Motor neuron (in vitro differentiated cells): ENCODE data around the gene CYB5RL. TPM values are rescaled to one million over a fixed set of nuclear protein-coding genes. Genes with fewer than 3 reads are reported as not detected.

Experiments
- ATAC-seq, 8 experiments: fragments of 200-7000 bp; cut with Tn5 transposase; replicated peaks in 6 of 8; 2 replicates each; pipeline ENCODE4 v1.8.0; 2021; ENCODE audit warnings: mild to moderate bottlenecking in 8 of 8, moderate library complexity in 8 of 8
- H3K27ac ChIP-seq, 2 donors: fragments of 250-450 bp; sonication (Bioruptor Pico); 2 replicates each; pipeline ENCODE4 v1.9.0; 2021; ENCODE audit warnings: antibody characterized with exemption in 2 of 2, mild to moderate bottlenecking in 2 of 2, moderate library complexity in 1 of 2
- H3K4me1 ChIP-seq, 2 donors: fragments of 250-450 bp; sonication (Bioruptor Pico); replicated peaks in 1 of 2; 2 replicates each; pipeline ENCODE4 v1.6.1; 2021; ENCODE audit warnings: antibody characterized with exemption in 2 of 2, mild to moderate bottlenecking in 2 of 2, moderate library complexity in 1 of 2
- H3K4me3 ChIP-seq, 5 donors: fragments of 250-450 bp; sonication (Bioruptor Pico); 2 replicates each; pipeline ENCODE4 v1.9.0; 2021; ENCODE audit warnings: antibody characterized with exemption in 5 of 5, mild to moderate bottlenecking in 5 of 5, moderate library complexity in 4 of 5
- WGBS, 10 experiments: fragments of 450-650 bp; shearing (Covaris generic); methylation state at CpG; one replicate each; pipeline ENCODE4 v1.0.0; 2022; 5-methylcytosine and 5-hydroxymethylcytosine counted together
- in situ Hi-C, 9 experiments: fragments of 400-800 bp; cut with MboI; loops; one replicate each; pipeline ENCODE4 v1.15.0; 2021; ENCODE audit warnings: low sequenced_read_pairs in 9 of 9, low pct_unique_long_range_greater_than_20kb in 2 of 9; ENCODE audit not compliant: unreplicated experiment in 9 of 9
- total RNA-seq, 8 experiments: library from RNA; unstranded; fragments of 300-600 nt; gene quantifications; 2 replicates each; pipeline versions ENCODE4 v1.2.3 to v1.2.4, GENCODE V29; 2022

CYB5RL gene, protein sequence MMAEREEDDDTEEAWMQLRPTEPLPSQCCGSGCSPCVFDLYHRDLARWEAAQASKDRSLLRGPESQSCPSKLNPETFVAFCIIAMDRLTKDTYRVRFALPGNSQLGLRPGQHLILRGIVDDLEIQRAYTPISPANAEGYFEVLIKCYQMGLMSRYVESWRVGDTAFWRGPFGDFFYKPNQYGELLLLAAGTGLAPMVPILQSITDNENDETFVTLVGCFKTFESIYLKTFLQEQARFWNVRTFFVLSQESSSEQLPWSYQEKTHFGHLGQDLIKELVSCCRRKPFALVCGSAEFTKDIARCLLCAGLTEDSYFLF
- 1 to 10 TPM; 4.6 to 9.8 (median 5.9) TPM for total RNA-seq

- peak; percentile 93 to 99 (median 98) for ATAC-seq
- peaks cover 13 to 19% of the 10 kb centered on the region in 2 donors for H3K4me1 ChIP-seq
- H3K27ac ChIP-seq: peak within 1 kb of the TSS; percentile 82 to 95
- in situ Hi-C loops: no loop called here
- peak within 1 kb of the TSS; percentile 90 to 98 (median 97) for H3K4me3 ChIP-seq
- 0 to 4% (median 0%) methylated on average over 1 to 21 of the region's 51 CpGs for WGBS, 10 experiments
These were observed at the start of gene CYB5RL, which contains the start of gene MRPL37 for GRCh38 chr1:54199765-54200518. TSS of gene CYB5RL (minus strand) at chr1:54200030. CDS start at chr1:54195616, 4,414 bp downstream. TSS of gene MRPL37 (plus strand) at chr1:54200167. CDS start at chr1:54200244, 77 bp downstream.

DNA sequence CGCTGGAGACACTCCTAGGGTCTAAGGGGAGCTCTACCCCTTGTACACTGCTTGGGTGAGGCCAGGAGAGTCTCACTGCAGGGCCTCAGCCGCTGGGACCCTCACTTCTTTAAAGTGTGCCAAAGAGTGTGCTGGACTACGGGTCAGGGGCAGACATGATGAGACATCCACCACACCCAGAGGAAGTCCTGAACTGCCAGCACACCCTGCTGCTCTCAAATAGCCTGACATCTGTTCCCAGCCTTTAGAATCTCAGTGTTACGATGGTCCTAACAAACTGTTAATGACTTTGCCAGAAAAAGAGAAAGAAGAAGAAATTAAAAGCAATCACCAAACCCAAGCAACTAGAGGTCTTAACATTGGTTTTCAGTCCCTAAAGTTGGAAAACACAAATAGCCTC is 49.1 kb upstream of the CYB5RL start:
- Histone ChIP-seq H3K4me1 (no peaks in the 10 kb centered on the region), H3K27ac (no peak overlapping the region), H3K4me3 (no peak overlapping the region)
- peak in 2 of 8 experiments; percentile 56 to 61 for ATAC-seq
- WGBS, 10 experiments: 10 to 100% (median 83%) methylated on average over 1 to 3 of the region's 4 CpGs; no CpG with 5 or more reads in 4 of the 10 experiments
- in situ Hi-C loops: no loop called here

DNA sequence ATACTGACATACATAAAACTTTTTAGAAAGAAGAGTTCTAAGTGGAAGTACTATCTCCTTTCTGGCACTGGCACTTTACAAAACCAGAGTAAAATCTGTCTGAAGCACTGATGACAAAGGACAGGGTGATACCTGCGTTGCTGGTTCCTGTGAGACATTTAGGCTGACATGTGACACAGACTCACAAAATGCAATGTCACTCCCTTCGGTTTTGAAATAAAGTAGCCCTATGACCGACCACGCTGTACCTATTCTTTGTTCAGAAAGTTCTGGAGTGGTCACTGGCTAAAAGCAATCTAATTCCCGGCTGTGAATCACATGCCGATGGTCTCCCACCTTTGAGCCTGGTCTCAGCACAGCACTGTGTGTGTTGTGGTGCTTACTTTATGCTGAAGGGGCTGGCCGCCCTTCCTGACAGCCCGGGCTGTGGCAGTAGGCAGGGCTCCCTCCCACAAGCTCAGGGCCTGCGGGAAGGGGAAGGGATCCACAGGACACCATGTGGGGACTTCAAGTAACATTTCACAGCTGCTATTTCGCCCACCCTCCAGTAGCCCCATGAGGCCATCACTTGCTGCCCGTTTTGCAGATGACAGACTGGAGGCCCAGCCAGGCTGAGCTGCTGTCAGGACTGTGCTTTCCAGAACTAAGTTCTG is 48.2 kb upstream of the CYB5RL start:
- no peak overlapping the region for H3K4me3 ChIP-seq
- no peak overlapping the region for H3K27ac ChIP-seq
- ATAC-seq: no peak
- 60 to 100% (median 86%) methylated on average over 1 to 10 of the region's 11 CpGs; no CpG with 5 or more reads in 3 of the 10 experiments for WGBS, 10 experiments
- in situ Hi-C loops: no loop called here
- no peaks in the 10 kb centered on the region for H3K4me1 ChIP-seq

- 80 to 100% (median 98%) methylated on average over 1 to 8 of the region's 10 CpGs; no CpG with 5 or more reads in 3 of the 10 experiments for WGBS, 10 experiments
- no peak overlapping the region for H3K4me3 ChIP-seq
- in situ Hi-C loops: no loop called here
- no peaks in the 10 kb centered on the region for H3K4me1 ChIP-seq
- H3K27ac ChIP-seq: no peak overlapping the region
- no peak for ATAC-seq
These were observed 46.4 kb upstream of the CYB5RL start for GRCh38 chr1:54246116-54246721.

GRCh38 chr1:54245501-54245900 is 45.7 kb upstream of the CYB5RL start:
- Histone ChIP-seq H3K4me1 (no peaks in the 10 kb centered on the region), H3K27ac (no peak overlapping the region), H3K4me3 (no peak overlapping the region)
- in situ Hi-C loops: no loop called here
- WGBS, 10 experiments: 86 to 100% (median 100%) methylated on average over 1 to 4 of the region's 4 CpGs; no CpG with 5 or more reads in 5 of the 10 experiments
- no peak for ATAC-seq

- H3K4me1 ChIP-seq: no peaks in the 10 kb centered on the region
- 90 to 100% (median 91%) methylated on average over 2 to 5 of the region's 7 CpGs; no CpG with 5 or more reads in 5 of the 10 experiments for WGBS, 10 experiments
- H3K4me3 ChIP-seq: no peak overlapping the region
- no peak overlapping the region for H3K27ac ChIP-seq
- no peak for ATAC-seq
- in situ Hi-C loops: no loop called here
These were observed 44.8 kb upstream of the CYB5RL start for GRCh38 chr1:54244655-54245054.

DNA sequence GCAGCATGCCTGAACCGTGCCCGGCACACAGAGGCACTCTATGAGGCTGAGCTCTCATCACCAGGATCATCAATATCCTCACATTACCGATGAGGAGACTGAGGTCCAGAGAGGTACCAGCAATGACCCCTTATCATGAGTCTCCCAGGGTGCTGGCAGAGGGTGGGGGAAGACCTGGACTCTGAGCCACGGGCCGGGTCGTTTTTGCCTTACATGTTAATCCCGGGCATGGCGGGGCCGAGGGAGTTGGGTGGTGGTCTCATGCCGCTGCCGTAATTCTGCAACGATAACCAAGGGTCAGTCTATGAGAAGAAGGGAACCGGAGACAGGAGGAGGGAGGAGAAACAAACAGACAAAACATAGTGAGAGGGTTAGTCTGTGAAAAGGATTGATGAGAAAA is 43.2 kb upstream of the CYB5RL start:
- no peak overlapping the region for H3K4me3 ChIP-seq
- in situ Hi-C loops: no loop called here
- no peak overlapping the region for H3K27ac ChIP-seq
- H3K4me1 ChIP-seq: no peaks in the 10 kb centered on the region
- ATAC-seq: no peak
- WGBS, 10 experiments: 80 to 100% (median 93%) methylated on average over 1 to 13 of the region's 13 CpGs

GRCh38 chr1:54241364-54241763 is 41.5 kb upstream of the CYB5RL start:
- in situ Hi-C loops: no loop called here
- Histone ChIP-seq H3K27ac (no peak overlapping the region), H3K4me1 (no peaks in the 10 kb centered on the region), H3K4me3 (no peak overlapping the region)
- ATAC-seq: no peak
- 90 to 100% (median 94%) methylated on average over 1 to 6 of the region's 6 CpGs; no CpG with 5 or more reads in 6 of the 10 experiments for WGBS, 10 experiments

GRCh38 chr1:54240741-54241335 is 41.0 kb upstream of the CYB5RL start:
- in situ Hi-C loops: no loop called here
- Histone ChIP-seq H3K4me3 (no peak overlapping the region), H3K4me1 (no peaks in the 10 kb centered on the region), H3K27ac (no peak overlapping the region)
- ATAC-seq: no peak
- WGBS, 10 experiments: 60 to 100% (median 96%) methylated on average over 1 to 7 of the region's 12 CpGs; no CpG with 5 or more reads in 5 of the 10 experiments

DNA sequence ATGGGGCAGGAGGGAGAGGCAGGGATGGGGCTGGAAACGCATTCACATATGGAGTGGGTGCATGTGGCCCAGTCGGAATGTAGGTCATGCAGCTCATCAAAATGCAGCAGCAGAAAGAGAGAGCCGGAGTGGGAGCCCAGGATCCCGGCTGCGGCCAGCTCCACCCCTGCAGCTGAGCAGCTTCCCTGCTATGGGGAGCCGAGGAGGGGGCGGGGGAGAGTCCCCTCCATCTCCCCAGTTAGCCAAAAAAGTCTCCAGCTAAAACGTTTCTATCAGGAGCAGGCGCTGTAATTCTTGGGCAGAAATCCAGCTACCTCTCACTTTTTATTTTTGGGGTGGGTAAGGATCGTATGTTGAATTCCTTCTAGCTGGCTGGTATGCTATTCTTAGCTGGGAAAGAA is 39.8 kb upstream of the CYB5RL start:
- 55 to 100% (median 81%) methylated on average over 1 to 8 of the region's 10 CpGs; no CpG with 5 or more reads in 4 of the 10 experiments for WGBS, 10 experiments
- Histone ChIP-seq H3K4me1 (no peaks in the 10 kb centered on the region), H3K4me3 (no peak overlapping the region), H3K27ac (no peak overlapping the region)
- in situ Hi-C loops: no loop called here
- ATAC-seq: peak in 6 of 8 experiments; percentile 85 to 96 (median 94)

DNA sequence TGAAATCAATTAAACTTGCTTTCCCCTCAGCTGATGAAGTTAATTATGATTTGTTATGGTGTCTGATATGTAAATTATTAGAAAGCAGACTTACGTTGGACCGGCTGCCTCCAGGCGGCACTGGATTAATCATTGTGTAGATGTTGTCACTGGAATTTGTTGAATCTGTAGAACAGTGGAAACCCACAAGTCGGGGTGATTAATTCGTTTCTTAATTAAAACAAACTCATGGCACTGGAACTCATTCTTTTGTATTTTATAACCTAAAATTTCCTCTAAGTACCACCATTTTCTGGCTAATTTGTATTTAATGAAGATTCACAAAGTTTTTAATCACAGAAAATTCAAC is 39.2 kb upstream of the CYB5RL start:
- ATAC-seq: no peak
- in situ Hi-C loops: no loop called here
- no peak overlapping the region for H3K4me3 ChIP-seq
- 29 to 94% (median 79%) methylated on average over 2 to 5 of the region's 5 CpGs; no CpG with 5 or more reads in 2 of the 10 experiments for whole genome bisulfite sequencing, 10 experiments
- no peaks in the 10 kb centered on the region for H3K4me1 ChIP-seq
- no peak overlapping the region for H3K27ac ChIP-seq

DNA sequence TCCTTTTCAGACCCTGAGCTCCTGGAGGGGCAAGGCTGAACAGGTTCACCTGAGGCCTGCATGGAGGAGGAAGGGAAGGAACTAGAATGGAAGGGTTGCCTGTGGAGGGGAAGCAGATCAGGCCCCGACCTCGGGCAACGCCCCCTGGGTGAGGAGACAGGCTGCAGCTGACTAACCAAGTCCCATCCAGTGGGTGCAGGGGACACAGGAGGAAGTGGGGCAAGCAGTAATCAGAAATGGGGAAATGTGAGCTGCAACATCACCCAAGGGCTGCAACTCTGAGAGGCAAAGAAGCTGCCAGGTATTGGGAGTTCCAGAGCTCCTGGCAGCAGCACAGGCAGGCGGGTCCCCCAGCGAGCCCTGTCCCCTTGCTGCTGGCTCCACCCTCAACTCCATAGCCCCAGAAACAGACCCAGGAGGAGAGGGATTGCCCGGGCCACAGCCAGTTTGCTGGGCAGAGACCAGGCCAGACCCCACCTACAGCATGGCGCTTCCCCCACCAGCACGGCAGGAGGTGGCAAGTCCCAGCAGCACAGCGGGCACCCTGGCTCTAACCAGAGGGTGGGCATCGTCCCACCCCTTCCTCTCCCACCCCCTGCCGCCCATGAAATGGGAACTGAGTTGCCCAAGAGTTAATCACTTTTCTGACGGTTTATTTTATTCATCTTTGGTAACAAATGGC is 38.7 kb upstream of the CYB5RL start:
- WGBS, 10 experiments: 20 to 87% (median 86%) methylated on average over 1 to 7 of the region's 12 CpGs; no CpG with 5 or more reads in 5 of the 10 experiments

More for the DNA sequence above, 38.7 kb upstream of the CYB5RL start:
- no peak for ATAC-seq
- Histone ChIP-seq H3K4me1 (no peaks in the 10 kb centered on the region), H3K27ac (no peak overlapping the region), H3K4me3 (no peak overlapping the region)
- in situ Hi-C loops: no loop called here
